GM23338 (cell line): Measurements from ENCODE around the gene SPATS1. TPM values are rescaled to one million over a fixed set of nuclear protein-coding genes. Genes with fewer than 3 reads are reported as not detected.

Experiments used
- ATAC-seq: fragments of 200-7000 bp; cut with Tn5 transposase; 3 replicates; pipeline ENCODE4 v1.9.1; 2020
- DNase-seq: peaks from one replicate; pipeline ENCODE4 v3.0.0-alpha.2; 2015; ENCODE audit warnings: low spot score
- H2AFZ ChIP-seq: fragments of 200-600 bp; sonication (generic); 2 replicates; pipeline ENCODE4 v1.8.0; 2016; ENCODE audit warnings: antibody characterized with exemption, mild to moderate bottlenecking, moderate library complexity
- H3F3A ChIP-seq: fragments of 200-600 bp; sonication (generic); replicated peaks from 2 replicates; pipeline ENCODE4 v1.8.0; 2017; ENCODE audit warnings: antibody characterized with exemption, mixed run types, low read depth
- H3K27ac ChIP-seq: fragments of 200-600 bp; sonication (generic); 2 replicates; pipeline ENCODE4 v1.6.1; 2016; ENCODE audit warnings: low read depth
- H3K27me3 ChIP-seq: fragments of 200-600 bp; sonication (generic); 2 replicates; pipeline ENCODE4 v1.8.0; 2016; ENCODE audit warnings: mild to moderate bottlenecking, mixed run types, moderate library complexity; ENCODE audit not compliant: insufficient read depth
- H3K36me3 ChIP-seq: fragments of 200-600 bp; sonication (generic); 2 replicates; pipeline ENCODE4 v1.8.0; 2016; ENCODE audit warnings: mild to moderate bottlenecking; ENCODE audit not compliant: insufficient read depth
- H3K4me1 ChIP-seq: fragments of 200-600 bp; sonication (generic); 2 replicates; pipeline ENCODE4 v1.8.0; 2016; ENCODE audit warnings: mild to moderate bottlenecking, moderate library complexity; ENCODE audit not compliant: insufficient read depth
- H3K4me2 ChIP-seq: fragments of 200-600 bp; sonication (generic); 2 replicates; pipeline ENCODE4 v1.7.1; 2017; ENCODE audit warnings: mixed run types
- H3K4me3 ChIP-seq: fragments of 200-600 bp; sonication (generic); 2 replicates; pipeline ENCODE4 v1.6.1; 2016; ENCODE audit warnings: mixed run types
- H3K79me2 ChIP-seq: fragments of 200-600 bp; sonication (generic); replicated peaks from 2 replicates; pipeline ENCODE4 v1.8.0; 2017; ENCODE audit warnings: mild to moderate bottlenecking; ENCODE audit not compliant: insufficient read depth
- H3K9me2 ChIP-seq: fragments of 200-600 bp; sonication (generic); 2 replicates; pipeline ENCODE4 v1.8.0; 2017; ENCODE audit not compliant: insufficient read depth
- H4K20me1 ChIP-seq: fragments of 200-600 bp; sonication (generic); replicated peaks from 2 replicates; pipeline ENCODE4 v1.8.0; 2017; ENCODE audit warnings: mild to moderate bottlenecking; ENCODE audit not compliant: insufficient read depth
- H3K27ac Mint-ChIP-seq: 2 replicates; pipeline ENCODE4 v1.8.0; 2020; ENCODE audit warnings: inconsistent platforms, mild to moderate bottlenecking, moderate library complexity, mixed read lengths
- H3K27me3 Mint-ChIP-seq: 3 replicates; pipeline ENCODE4 v1.8.0; 2022; ENCODE audit warnings: low read depth, mild to moderate bottlenecking, moderate library complexity, mixed read lengths, inconsistent platforms; ENCODE audit not compliant: insufficient read depth, poor library complexity
- H3K36me3 Mint-ChIP-seq: 3 replicates; pipeline ENCODE4 v1.8.0; 2021; ENCODE audit warnings: low read depth, mild to moderate bottlenecking, inconsistent platforms, moderate library complexity, mixed read lengths
- H3K4me1 Mint-ChIP-seq: 3 replicates; pipeline ENCODE4 v1.8.0; 2020; ENCODE audit warnings: mild to moderate bottlenecking, inconsistent platforms, mixed read lengths
- H3K4me3 Mint-ChIP-seq: 3 replicates; pipeline ENCODE4 v1.8.0; 2021; ENCODE audit warnings: moderate library complexity, mild to moderate bottlenecking, inconsistent platforms, mixed read lengths
- H3K9me3 Mint-ChIP-seq: 3 replicates; pipeline ENCODE4 v1.8.0; 2020; ENCODE audit warnings: moderate library complexity, mild to moderate bottlenecking, inconsistent platforms, mixed read lengths
- CREB1 ChIP-seq: fragments of 250-450 bp; sonication (Bioruptor Pico); IDR thresholded peaks from 2 replicates; pipeline ENCODE4 v1.5.0; 2020; ENCODE audit warnings: low read depth, mild to moderate bottlenecking, moderate library complexity
- EZH2 ChIP-seq: fragments of 200-600 bp; sonication (generic); IDR thresholded peaks from one replicate; pipeline ENCODE4 v1.8.0; 2017; ENCODE audit warnings: antibody characterized with exemption, mild to moderate bottlenecking, low read depth; ENCODE audit not compliant: unreplicated experiment
- EZH2phosphoT487 ChIP-seq: fragments of 200-600 bp; sonication (generic); IDR thresholded peaks from one replicate; pipeline ENCODE4 v1.8.1; 2018; ENCODE audit warnings: antibody characterized with exemption; ENCODE audit not compliant: unreplicated experiment
- JUNB ChIP-seq: IDR thresholded peaks from one replicate; pipeline ENCODE4 v1.6.1; 2016; ENCODE audit warnings: antibody characterized with exemption; ENCODE audit not compliant: unreplicated experiment
- NANOG ChIP-seq: IDR thresholded peaks from 2 replicates; pipeline ENCODE4 v1.6.1; 2016; ENCODE audit warnings: antibody characterized with exemption, borderline replicate concordance
- POLR2AphosphoS5 ChIP-seq: IDR thresholded peaks from 2 replicates; pipeline ENCODE4 v1.6.1; 2016; ENCODE audit warnings: antibody characterized with exemption, low read depth
- STAT1 ChIP-seq: IDR thresholded peaks from one replicate; pipeline ENCODE4 v1.6.1; 2016; ENCODE audit warnings: antibody characterized with exemption; ENCODE audit not compliant: unreplicated experiment
- ZNF114 ChIP-seq: fragments of 250-450 bp; sonication (Bioruptor Pico); IDR thresholded peaks from 2 replicates; pipeline ENCODE4 v1.5.0; 2020; ENCODE audit warnings: mild to moderate bottlenecking, moderate library complexity
- ZNF331 ChIP-seq: fragments of 250-450 bp; sonication (Bioruptor Pico); IDR thresholded peaks from 2 replicates; pipeline ENCODE4 v1.5.0; 2020; ENCODE audit warnings: low read depth, mild to moderate bottlenecking, moderate library complexity
- polyA plus RNA-seq: library from polyadenylated mRNA; unstranded; fragments of >200 nt; fragmentation: Nextera tagmentation; extraction: Ambion mirVana; gene quantifications from 2 replicates; pipeline ENCODE4 v1.2.1, GENCODE V29; 2016
- total RNA-seq: library from RNA; depleted of rRNA; stranded (reverse); fragments of >200 nt; shearing (Covaris generic); gene quantifications from 2 replicates; pipeline ENCODE4 v1.2.3, GENCODE V29; 2014
- TF ChIP-seq, protein P1 (sequence below), 2 experiments: fragments of 200-600 bp in 1 of 2; sonication (generic) in 1 of 2; conservative IDR thresholded peaks; 2 replicates each; pipeline versions ENCODE4 v1.5.1 to v1.6.1; 2016 to 2017; ENCODE audit warnings: antibody characterized with exemption in 2 of 2, low read depth in 2 of 2, mild to moderate bottlenecking in 2 of 2, moderate library complexity in 1 of 2
- TF ChIP-seq, protein P2 (sequence below): IDR thresholded peaks from one replicate; pipeline ENCODE4 v1.6.1; 2018; ENCODE audit warnings: antibody characterized with exemption; ENCODE audit not compliant: unreplicated experiment
- TF ChIP-seq, protein P3 (sequence below): IDR thresholded peaks from 2 replicates; pipeline ENCODE4 v1.6.1; 2016; ENCODE audit warnings: antibody characterized with exemption
- TF ChIP-seq, protein P4 (sequence below): fragments of 250-450 bp; sonication (Bioruptor Pico); IDR thresholded peaks from 2 replicates; pipeline ENCODE4 v1.5.0; 2020; ENCODE audit warnings: mild to moderate bottlenecking, moderate library complexity

The SPATS1 gene
- total and polyA plus RNA-seq, 2 experiments from 2014 or later, result not detected

DNA sequence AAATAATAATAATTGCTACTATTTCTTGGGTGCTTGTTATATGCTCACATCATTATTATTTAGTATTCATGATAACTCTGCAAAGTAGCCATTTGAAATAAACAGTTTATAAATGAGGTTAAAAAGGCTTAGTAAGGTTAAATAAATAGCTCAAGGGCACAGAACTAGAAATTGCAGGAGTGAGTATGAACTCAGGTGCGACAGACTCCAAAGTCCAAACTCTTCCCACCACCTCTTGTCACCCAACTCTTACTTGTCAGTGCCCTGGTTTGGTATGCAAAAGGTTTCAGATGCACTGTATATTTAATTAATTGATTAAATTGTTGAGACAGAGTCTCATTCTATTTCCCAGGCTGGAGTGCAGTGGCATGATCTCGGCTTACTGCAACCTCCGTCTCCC lies 24.3 kb downstream of the SPATS1 start:
- TF ChIP-seq ZNF114 (CRISPR knock-in tag), result no peak
- no peak for TF ChIP-seq EZH2phosphoT487
- no peak for TF ChIP-seq STAT1
- no peak for TF ChIP-seq ZNF331
- no peak for TF ChIP-seq NANOG
- no peak for TF ChIP-seq POLR2AphosphoS5
- TF ChIP-seq, protein P1, sequence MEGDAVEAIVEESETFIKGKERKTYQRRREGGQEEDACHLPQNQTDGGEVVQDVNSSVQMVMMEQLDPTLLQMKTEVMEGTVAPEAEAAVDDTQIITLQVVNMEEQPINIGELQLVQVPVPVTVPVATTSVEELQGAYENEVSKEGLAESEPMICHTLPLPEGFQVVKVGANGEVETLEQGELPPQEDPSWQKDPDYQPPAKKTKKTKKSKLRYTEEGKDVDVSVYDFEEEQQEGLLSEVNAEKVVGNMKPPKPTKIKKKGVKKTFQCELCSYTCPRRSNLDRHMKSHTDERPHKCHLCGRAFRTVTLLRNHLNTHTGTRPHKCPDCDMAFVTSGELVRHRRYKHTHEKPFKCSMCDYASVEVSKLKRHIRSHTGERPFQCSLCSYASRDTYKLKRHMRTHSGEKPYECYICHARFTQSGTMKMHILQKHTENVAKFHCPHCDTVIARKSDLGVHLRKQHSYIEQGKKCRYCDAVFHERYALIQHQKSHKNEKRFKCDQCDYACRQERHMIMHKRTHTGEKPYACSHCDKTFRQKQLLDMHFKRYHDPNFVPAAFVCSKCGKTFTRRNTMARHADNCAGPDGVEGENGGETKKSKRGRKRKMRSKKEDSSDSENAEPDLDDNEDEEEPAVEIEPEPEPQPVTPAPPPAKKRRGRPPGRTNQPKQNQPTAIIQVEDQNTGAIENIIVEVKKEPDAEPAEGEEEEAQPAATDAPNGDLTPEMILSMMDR (conservative IDR thresholded peaks at IDR 0.05; ENCODE audit: low read depth in 2 of 2), result no peak
- TF ChIP-seq, protein P2, sequence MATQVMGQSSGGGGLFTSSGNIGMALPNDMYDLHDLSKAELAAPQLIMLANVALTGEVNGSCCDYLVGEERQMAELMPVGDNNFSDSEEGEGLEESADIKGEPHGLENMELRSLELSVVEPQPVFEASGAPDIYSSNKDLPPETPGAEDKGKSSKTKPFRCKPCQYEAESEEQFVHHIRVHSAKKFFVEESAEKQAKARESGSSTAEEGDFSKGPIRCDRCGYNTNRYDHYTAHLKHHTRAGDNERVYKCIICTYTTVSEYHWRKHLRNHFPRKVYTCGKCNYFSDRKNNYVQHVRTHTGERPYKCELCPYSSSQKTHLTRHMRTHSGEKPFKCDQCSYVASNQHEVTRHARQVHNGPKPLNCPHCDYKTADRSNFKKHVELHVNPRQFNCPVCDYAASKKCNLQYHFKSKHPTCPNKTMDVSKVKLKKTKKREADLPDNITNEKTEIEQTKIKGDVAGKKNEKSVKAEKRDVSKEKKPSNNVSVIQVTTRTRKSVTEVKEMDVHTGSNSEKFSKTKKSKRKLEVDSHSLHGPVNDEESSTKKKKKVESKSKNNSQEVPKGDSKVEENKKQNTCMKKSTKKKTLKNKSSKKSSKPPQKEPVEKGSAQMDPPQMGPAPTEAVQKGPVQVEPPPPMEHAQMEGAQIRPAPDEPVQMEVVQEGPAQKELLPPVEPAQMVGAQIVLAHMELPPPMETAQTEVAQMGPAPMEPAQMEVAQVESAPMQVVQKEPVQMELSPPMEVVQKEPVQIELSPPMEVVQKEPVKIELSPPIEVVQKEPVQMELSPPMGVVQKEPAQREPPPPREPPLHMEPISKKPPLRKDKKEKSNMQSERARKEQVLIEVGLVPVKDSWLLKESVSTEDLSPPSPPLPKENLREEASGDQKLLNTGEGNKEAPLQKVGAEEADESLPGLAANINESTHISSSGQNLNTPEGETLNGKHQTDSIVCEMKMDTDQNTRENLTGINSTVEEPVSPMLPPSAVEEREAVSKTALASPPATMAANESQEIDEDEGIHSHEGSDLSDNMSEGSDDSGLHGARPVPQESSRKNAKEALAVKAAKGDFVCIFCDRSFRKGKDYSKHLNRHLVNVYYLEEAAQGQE, result no peak
- TF ChIP-seq, protein P3, sequence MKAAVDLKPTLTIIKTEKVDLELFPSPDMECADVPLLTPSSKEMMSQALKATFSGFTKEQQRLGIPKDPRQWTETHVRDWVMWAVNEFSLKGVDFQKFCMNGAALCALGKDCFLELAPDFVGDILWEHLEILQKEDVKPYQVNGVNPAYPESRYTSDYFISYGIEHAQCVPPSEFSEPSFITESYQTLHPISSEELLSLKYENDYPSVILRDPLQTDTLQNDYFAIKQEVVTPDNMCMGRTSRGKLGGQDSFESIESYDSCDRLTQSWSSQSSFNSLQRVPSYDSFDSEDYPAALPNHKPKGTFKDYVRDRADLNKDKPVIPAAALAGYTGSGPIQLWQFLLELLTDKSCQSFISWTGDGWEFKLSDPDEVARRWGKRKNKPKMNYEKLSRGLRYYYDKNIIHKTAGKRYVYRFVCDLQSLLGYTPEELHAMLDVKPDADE, result no peak
- TF ChIP-seq EZH2, result no peak
- TF ChIP-seq JUNB, result no peak
- no peak for TF ChIP-seq CREB1 (CRISPR knock-in tag)
- TF ChIP-seq, protein P4, sequence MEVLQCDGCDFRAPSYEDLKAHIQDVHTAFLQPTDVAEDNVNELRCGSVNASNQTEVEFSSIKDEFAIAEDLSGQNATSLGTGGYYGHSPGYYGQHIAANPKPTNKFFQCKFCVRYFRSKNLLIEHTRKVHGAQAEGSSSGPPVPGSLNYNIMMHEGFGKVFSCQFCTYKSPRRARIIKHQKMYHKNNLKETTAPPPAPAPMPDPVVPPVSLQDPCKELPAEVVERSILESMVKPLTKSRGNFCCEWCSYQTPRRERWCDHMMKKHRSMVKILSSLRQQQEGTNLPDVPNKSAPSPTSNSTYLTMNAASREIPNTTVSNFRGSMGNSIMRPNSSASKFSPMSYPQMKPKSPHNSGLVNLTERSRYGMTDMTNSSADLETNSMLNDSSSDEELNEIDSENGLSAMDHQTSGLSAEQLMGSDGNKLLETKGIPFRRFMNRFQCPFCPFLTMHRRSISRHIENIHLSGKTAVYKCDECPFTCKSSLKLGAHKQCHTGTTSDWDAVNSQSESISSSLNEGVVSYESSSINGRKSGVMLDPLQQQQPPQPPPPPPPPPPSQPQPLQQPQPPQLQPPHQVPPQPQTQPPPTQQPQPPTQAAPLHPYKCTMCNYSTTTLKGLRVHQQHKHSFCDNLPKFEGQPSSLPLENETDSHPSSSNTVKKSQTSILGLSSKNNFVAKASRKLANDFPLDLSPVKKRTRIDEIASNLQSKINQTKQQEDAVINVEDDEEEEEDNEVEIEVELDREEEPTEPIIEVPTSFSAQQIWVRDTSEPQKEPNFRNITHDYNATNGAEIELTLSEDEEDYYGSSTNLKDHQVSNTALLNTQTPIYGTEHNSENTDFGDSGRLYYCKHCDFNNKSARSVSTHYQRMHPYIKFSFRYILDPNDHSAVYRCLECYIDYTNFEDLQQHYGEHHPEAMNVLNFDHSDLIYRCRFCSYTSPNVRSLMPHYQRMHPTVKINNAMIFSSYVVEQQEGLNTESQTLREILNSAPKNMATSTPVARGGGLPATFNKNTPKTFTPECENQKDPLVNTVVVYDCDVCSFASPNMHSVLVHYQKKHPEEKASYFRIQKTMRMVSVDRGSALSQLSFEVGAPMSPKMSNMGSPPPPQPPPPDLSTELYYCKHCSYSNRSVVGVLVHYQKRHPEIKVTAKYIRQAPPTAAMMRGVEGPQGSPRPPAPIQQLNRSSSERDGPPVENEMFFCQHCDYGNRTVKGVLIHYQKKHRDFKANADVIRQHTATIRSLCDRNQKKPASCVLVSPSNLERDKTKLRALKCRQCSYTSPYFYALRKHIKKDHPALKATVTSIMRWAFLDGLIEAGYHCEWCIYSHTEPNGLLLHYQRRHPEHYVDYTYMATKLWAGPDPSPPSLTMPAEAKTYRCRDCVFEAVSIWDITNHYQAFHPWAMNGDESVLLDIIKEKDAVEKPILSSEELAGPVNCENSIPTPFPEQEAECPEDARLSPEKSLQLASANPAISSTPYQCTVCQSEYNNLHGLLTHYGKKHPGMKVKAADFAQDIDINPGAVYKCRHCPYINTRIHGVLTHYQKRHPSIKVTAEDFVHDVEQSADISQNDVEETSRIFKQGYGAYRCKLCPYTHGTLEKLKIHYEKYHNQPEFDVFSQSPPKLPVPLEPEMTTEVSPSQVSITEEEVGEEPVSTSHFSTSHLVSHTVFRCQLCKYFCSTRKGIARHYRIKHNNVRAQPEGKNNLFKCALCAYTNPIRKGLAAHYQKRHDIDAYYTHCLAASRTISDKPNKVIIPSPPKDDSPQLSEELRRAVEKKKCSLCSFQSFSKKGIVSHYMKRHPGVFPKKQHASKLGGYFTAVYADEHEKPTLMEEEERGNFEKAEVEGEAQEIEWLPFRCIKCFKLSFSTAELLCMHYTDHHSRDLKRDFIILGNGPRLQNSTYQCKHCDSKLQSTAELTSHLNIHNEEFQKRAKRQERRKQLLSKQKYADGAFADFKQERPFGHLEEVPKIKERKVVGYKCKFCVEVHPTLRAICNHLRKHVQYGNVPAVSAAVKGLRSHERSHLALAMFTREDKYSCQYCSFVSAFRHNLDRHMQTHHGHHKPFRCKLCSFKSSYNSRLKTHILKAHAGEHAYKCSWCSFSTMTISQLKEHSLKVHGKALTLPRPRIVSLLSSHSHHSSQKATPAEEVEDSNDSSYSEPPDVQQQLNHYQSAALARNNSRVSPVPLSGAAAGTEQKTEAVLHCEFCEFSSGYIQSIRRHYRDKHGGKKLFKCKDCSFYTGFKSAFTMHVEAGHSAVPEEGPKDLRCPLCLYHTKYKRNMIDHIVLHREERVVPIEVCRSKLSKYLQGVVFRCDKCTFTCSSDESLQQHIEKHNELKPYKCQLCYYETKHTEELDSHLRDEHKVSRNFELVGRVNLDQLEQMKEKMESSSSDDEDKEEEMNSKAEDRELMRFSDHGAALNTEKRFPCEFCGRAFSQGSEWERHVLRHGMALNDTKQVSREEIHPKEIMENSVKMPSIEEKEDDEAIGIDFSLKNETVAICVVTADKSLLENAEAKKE, result no peak
- H3K27me3 ChIP-seq, result no peaks in the 10 kb centered on the region
- H3K79me2 ChIP-seq, result no peaks in the 10 kb centered on the region
- no peaks in the 10 kb centered on the region for H3K9me2 ChIP-seq
- no peak overlapping the region for H3K4me3 ChIP-seq
- H3K4me1 ChIP-seq, result no peaks in the 10 kb centered on the region
- no peaks in the 10 kb centered on the region for H4K20me1 ChIP-seq
- no peak overlapping the region for H3K27ac ChIP-seq
- H3K36me3 ChIP-seq, result no peaks in the 10 kb centered on the region
- H3F3A ChIP-seq, result no peaks in the 10 kb centered on the region
- H3K27me3 Mint-ChIP-seq, result no peaks in the 10 kb centered on the region
- no peak overlapping the region for H3K27ac Mint-ChIP-seq
- no peaks in the 10 kb centered on the region; the same call in 2 of the 3 replicates for H3K9me3 Mint-ChIP-seq
- H3K4me2 ChIP-seq, result no peak overlapping the region
- no peaks in the 10 kb centered on the region for H3K36me3 Mint-ChIP-seq
- no peak for ATAC-seq
- H3K4me3 Mint-ChIP-seq, result no peak overlapping the region
- H2AFZ ChIP-seq, result no peak overlapping the region
- H3K4me1 Mint-ChIP-seq, result no peaks in the 10 kb centered on the region; the same call in 2 of the 3 replicates
- DNase-seq, result no peak
